Sigmoid colon (tissue), 7 donors: ENCODE results near the gene SYNPO. TPM values are rescaled to one million over a fixed set of nuclear protein-coding genes. Genes with fewer than 3 reads are reported as not detected.

ENCODE experiments used
- DNase-seq: peaks from one replicate; pipeline ENCODE4 v3.0.0-alpha.2; 2019
- H3K27ac ChIP-seq, 4 donors: fragments of 200-600 bp; sonication (generic); one replicate each; pipeline ENCODE4 v1.5.1; 2016 to 2019; ENCODE audit warnings: mild to moderate bottlenecking in 1 of 4
- H3K27me3 ChIP-seq, 3 donors: fragments of 200-600 bp; sonication (generic); one replicate each; pipeline ENCODE4 v1.5.1; 2019; ENCODE audit warnings: mild to moderate bottlenecking in 1 of 3
- H3K36me3 ChIP-seq, 4 donors: fragments of 200-600 bp; sonication (generic); one replicate each; pipeline ENCODE4 v1.5.1; 2016 to 2019
- H3K4me1 ChIP-seq, 4 donors: fragments of 200-600 bp; sonication (generic); one replicate each; pipeline ENCODE4 v1.5.1; 2017 to 2019
- H3K4me3 ChIP-seq, 4 donors: fragments of 200-600 bp; sonication (generic); one replicate each; pipeline ENCODE4 v1.5.1; 2017 to 2019; ENCODE audit warnings: mild to moderate bottlenecking in 2 of 4, moderate library complexity in 1 of 4
- H3K9me3 ChIP-seq, 4 donors: fragments of 200-600 bp in 3 of 4; sonication (generic) in 3 of 4; one replicate each; pipeline versions ENCODE4 v1.5.1 to v1.6.1; 2013 to 2019
- EP300 ChIP-seq, 4 donors: sonication (generic); formaldehyde crosslinking; IDR thresholded peaks; one replicate each; pipeline ENCODE4 v1.6.1; 2017; ENCODE audit warnings: antibody characterized with exemption in 4 of 4
- POLR2A ChIP-seq, 2 donors: fragments of 450-650 bp; IDR thresholded peaks; one replicate each; pipeline ENCODE4 v1.6.1; 2016; ENCODE audit warnings: antibody characterized with exemption in 2 of 2, mild to moderate bottlenecking in 2 of 2, moderate library complexity in 2 of 2
- POLR2AphosphoS5 ChIP-seq, 4 donors: sonication (generic); formaldehyde crosslinking; IDR thresholded peaks; one replicate each; pipeline ENCODE4 v1.6.1; 2017; ENCODE audit warnings: antibody characterized with exemption in 4 of 4
- WGBS, 2 donors: extraction: QIAGEN DNeasy Blood & Tissue Kit; methylation state at CpG; one replicate each; pipeline ENCODE4 v1.1.7; 2013; 5-methylcytosine and 5-hydroxymethylcytosine counted together
- intact Hi-C: fragments of 100-400 bp; cut with DNase I; formaldehyde crosslinking; loops from one replicate; pipeline ENCODE4 v1.15.1; 2023
- polyA plus RNA-seq, 3 donors: library from polyadenylated mRNA; stranded (reverse); fragments of 200-250 nt; gene quantifications; one replicate each; pipeline ENCODE4 v1.2.3, GENCODE V29; 2013
- total RNA-seq, 4 donors: library from RNA; depleted of rRNA; stranded (reverse); fragments of >200 nt; gene quantifications; one replicate each; pipeline ENCODE4 v1.1.0, GENCODE V29; 2016
- TF ChIP-seq, protein P1 (sequence below), 4 experiments: fragments of 450-650 bp in 3 of 4; fragments of 200-600 bp in 1 of 4; IDR thresholded peaks; one replicate each; pipeline ENCODE4 v1.5.1; 2016 to 2019; ENCODE audit warnings: antibody characterized with exemption in 4 of 4, mild to moderate bottlenecking in 3 of 4, moderate library complexity in 2 of 4
- donor health status: healthy with polysubstance abuse.
- donor health status: Bipolar disorder and iron deficiency.
- donor health status: healthy.

SYNPO gene
- total and polyA plus RNA-seq, 7 donors, result 7.1 to 30.1 (median 18.6) TPM

GRCh38 chr5:150613991-150614660 is 26.3 kb upstream of the SYNPO start:
- no peaks in the 10 kb centered on the region for H3K27me3 ChIP-seq
- TF ChIP-seq EP300 (IDR thresholded peaks at IDR 0.05), result no peak
- no peak for TF ChIP-seq POLR2AphosphoS5 (IDR thresholded peaks at IDR 0.05)
- TF ChIP-seq, protein P1, sequence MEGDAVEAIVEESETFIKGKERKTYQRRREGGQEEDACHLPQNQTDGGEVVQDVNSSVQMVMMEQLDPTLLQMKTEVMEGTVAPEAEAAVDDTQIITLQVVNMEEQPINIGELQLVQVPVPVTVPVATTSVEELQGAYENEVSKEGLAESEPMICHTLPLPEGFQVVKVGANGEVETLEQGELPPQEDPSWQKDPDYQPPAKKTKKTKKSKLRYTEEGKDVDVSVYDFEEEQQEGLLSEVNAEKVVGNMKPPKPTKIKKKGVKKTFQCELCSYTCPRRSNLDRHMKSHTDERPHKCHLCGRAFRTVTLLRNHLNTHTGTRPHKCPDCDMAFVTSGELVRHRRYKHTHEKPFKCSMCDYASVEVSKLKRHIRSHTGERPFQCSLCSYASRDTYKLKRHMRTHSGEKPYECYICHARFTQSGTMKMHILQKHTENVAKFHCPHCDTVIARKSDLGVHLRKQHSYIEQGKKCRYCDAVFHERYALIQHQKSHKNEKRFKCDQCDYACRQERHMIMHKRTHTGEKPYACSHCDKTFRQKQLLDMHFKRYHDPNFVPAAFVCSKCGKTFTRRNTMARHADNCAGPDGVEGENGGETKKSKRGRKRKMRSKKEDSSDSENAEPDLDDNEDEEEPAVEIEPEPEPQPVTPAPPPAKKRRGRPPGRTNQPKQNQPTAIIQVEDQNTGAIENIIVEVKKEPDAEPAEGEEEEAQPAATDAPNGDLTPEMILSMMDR (IDR thresholded peaks at IDR 0.05), result no peak
- no peak for TF ChIP-seq POLR2A (IDR thresholded peaks at IDR 0.05)
- intact Hi-C loops, result no loop called here
- no peak for DNase-seq
- 58 to 76% methylated on average over 9 of the region's 9 CpGs for WGBS, 2 donors
- no peaks in the 10 kb centered on the region for H3K9me3 ChIP-seq
- H3K36me3 ChIP-seq, result no peaks in the 10 kb centered on the region
- H3K4me1 ChIP-seq, result peaks cover 0 to 78% (median 63%) of the 10 kb centered on the region in 4 donors
- peak overlapping the region in 1 of 4 donors; percentile 84 for H3K27ac ChIP-seq
- no peak overlapping the region for H3K4me3 ChIP-seq

DNA sequence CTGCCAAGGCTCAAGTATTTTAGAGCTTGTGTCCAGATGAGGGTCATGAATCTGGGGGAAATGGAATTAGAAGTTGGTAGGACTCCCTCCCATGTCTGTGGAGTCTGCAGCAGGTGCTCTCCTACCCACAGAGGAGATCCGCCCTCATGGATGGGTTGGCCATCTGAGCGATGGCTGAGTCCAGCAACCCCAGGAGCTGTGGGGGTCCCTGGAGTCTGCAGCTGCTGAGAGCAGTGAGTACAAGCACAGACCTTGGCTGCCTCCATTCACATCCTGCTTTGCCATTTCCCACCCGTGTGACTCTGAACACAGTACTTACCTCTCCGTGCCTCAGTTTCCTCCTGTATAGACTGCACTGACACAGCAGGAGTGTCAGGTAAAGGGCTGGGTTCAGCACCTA is 25.8 kb upstream of the SYNPO start:
- peaks cover 0 to 81% (median 64%) of the 10 kb centered on the region in 4 donors for H3K4me1 ChIP-seq
- H3K9me3 ChIP-seq, result no peaks in the 10 kb centered on the region
- no peaks in the 10 kb centered on the region for H3K36me3 ChIP-seq
- TF ChIP-seq POLR2A (IDR thresholded peaks at IDR 0.05), result no peak
- TF ChIP-seq EP300 (IDR thresholded peaks at IDR 0.05), result no peak
- TF ChIP-seq, protein P1 (IDR thresholded peaks at IDR 0.05), result no peak
- no peak for TF ChIP-seq POLR2AphosphoS5 (IDR thresholded peaks at IDR 0.05)
- no peak overlapping the region for H3K4me3 ChIP-seq
- no peak for DNase-seq
- WGBS, 2 donors, result 65 to 84% methylated on average over 4 of the region's 4 CpGs
- H3K27me3 ChIP-seq, result no peaks in the 10 kb centered on the region
- H3K27ac ChIP-seq, result peak overlapping the region in 3 of 4 donors; percentile 50 to 84 (median 66)
- intact Hi-C loops, result loop anchor here (5.0 kb wide), 1 partner anchor 38 kb away; no protein-coding TSS in a partner anchor

- no peak for DNase-seq
- TF ChIP-seq EP300 (IDR thresholded peaks at IDR 0.05), result no peak
- peak in 1 of 4 donors; percentile 32 for TF ChIP-seq POLR2AphosphoS5 (IDR thresholded peaks at IDR 0.05)
- Histone ChIP-seq H3K4me3 (no peak overlapping the region), H3K27ac (peak overlapping the region; percentile 28 to 84 (median 58)), H3K36me3 (no peaks in the 10 kb centered on the region), H3K4me1 (peaks cover 0 to 76% (median 63%) of the 10 kb centered on the region in 4 donors), H3K27me3 (no peaks in the 10 kb centered on the region), H3K9me3 (no peaks in the 10 kb centered on the region)
- intact Hi-C loops, result loop anchor here (5.0 kb wide), 1 partner anchor 37 kb away; no protein-coding TSS in a partner anchor
- 7 to 33% methylated on average over 17 of the region's 17 CpGs for WGBS, 2 donors
These were observed 25.2 kb upstream of the SYNPO start for GRCh38 chr5:150615141-150615699.

GRCh38 chr5:150616024-150616470 is 24.4 kb upstream of the SYNPO start:
- H3K27ac ChIP-seq, result peak overlapping the region; percentile 1 to 84 (median 58)
- intact Hi-C loops, result loop anchor here (5.0 kb wide), 1 partner anchor 36 kb away; no protein-coding TSS in a partner anchor
- no peak for DNase-seq
- 14 to 53% methylated on average over 5 of the region's 5 CpGs for WGBS, 2 donors
- H3K36me3 ChIP-seq, result no peaks in the 10 kb centered on the region
- no peaks in the 10 kb centered on the region for H3K9me3 ChIP-seq
- no peak overlapping the region for H3K4me3 ChIP-seq
- TF ChIP-seq POLR2AphosphoS5 (IDR thresholded peaks at IDR 0.05) (no peak), POLR2A (IDR thresholded peaks at IDR 0.05) (no peak), EP300 (IDR thresholded peaks at IDR 0.05) (no peak)
- TF ChIP-seq, protein P1 (IDR thresholded peaks at IDR 0.05), result no peak
- H3K27me3 ChIP-seq, result no peaks in the 10 kb centered on the region
- peaks cover 0 to 68% (median 59%) of the 10 kb centered on the region in 4 donors for H3K4me1 ChIP-seq

DNA sequence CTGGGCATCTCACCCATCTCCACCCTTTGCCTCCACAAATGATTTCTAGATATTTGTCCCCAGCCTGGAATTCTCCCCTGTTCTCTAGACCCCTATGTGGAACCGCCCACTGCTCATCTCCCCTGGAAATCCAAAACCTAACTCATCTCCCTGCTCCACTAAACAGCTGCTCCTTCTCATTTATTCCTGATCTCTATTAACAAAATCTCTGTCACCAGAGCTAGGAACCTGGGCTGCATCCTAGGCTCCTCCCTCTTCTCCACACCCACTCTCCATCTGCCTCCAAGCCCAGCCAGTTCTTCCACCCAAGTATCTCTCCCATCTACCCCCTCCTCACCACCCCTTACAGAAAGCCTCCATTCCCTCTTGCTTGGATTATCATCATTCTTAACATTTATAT is 24.0 kb upstream of the SYNPO start:
- 53 to 88% methylated on average over 1 of the region's 1 CpG for WGBS, 2 donors
- Histone ChIP-seq H3K9me3 (no peaks in the 10 kb centered on the region), H3K27me3 (no peaks in the 10 kb centered on the region), H3K4me3 (no peak overlapping the region), H3K4me1 (peaks cover 0 to 64% (median 55%) of the 10 kb centered on the region in 4 donors), H3K36me3 (no peaks in the 10 kb centered on the region), H3K27ac (peak overlapping the region; percentile 1 to 84 (median 58))
- intact Hi-C loops, result loop anchor here (5.0 kb wide), 1 partner anchor 36 kb away; no protein-coding TSS in a partner anchor
- no peak for DNase-seq
- TF ChIP-seq, protein P1 (IDR thresholded peaks at IDR 0.05), result no peak
- TF ChIP-seq EP300 (IDR thresholded peaks at IDR 0.05) (no peak), POLR2AphosphoS5 (IDR thresholded peaks at IDR 0.05) (no peak), POLR2A (IDR thresholded peaks at IDR 0.05) (no peak)
